GM21423 (cell line): ENCODE data around the gene SAAL1.

Experiments
- ATAC-seq: cut with Tn5 transposase; IDR thresholded peaks from one replicate; pipeline ENCODE4 v1.9.1; 2021; ENCODE audit warnings: mild to moderate bottlenecking, moderate library complexity; ENCODE audit not compliant: unreplicated experiment

Gene SAAL1

GRCh38 chr11:18088366-18088765, 17.5 kb downstream of the SAAL1 start:
- ATAC-seq: no peak

GRCh38 chr11:18081551-18081950, 24.3 kb downstream of the SAAL1 start:
- ATAC-seq: no peak

- ATAC-seq: no peak
Observed at GRCh38 chr11:18080451-18080850, 25.4 kb downstream of the SAAL1 start.

- ATAC-seq: no peak
Observed at GRCh38 chr11:18078909-18079308, 27.0 kb downstream of the SAAL1 start.

GRCh38 chr11:18075444-18075843, 30.4 kb downstream of the SAAL1 start:
- ATAC-seq: no peak

GRCh38 chr11:18071098-18071705, 34.7 kb downstream of the SAAL1 start:
- ATAC-seq: no peak

- no peak for ATAC-seq
Observed at GRCh38 chr11:18067372-18067771, 38.5 kb downstream of the SAAL1 start.

- ATAC-seq: no peak
Observed at GRCh38 chr11:18066626-18067025, 39.3 kb downstream of the SAAL1 start.

- ATAC-seq: no peak
Observed at GRCh38 chr11:18065572-18065971, 40.3 kb downstream of the SAAL1 start.

- ATAC-seq: no peak
Observed at GRCh38 chr11:18064450-18065054, 41.3 kb downstream of the SAAL1 start.

GRCh38 chr11:18063862-18064434, 41.9 kb downstream of the SAAL1 start:
- ATAC-seq: no peak

- no peak for ATAC-seq
Observed at GRCh38 chr11:18063125-18063524, 42.8 kb downstream of the SAAL1 start.

- no peak for ATAC-seq
Observed at GRCh38 chr11:18061351-18061750, 44.5 kb downstream of the SAAL1 start.

- no peak for ATAC-seq
Observed at GRCh38 chr11:18056561-18057181, 49.2 kb downstream of the SAAL1 start.

GRCh38 chr11:18054511-18055103, 51.3 kb downstream of the SAAL1 start:
- ATAC-seq: no peak

GRCh38 chr11:18050848-18051247, 55.0 kb downstream of the SAAL1 start:
- ATAC-seq: no peak

- ATAC-seq: no peak
Observed at GRCh38 chr11:18046116-18046777, 59.6 kb downstream of the SAAL1 start, which contains the start of gene TPH1. Gene TPH1, minus strand, starts transcription at chr11:18046269. Its CDS starts 5,507 bp downstream, at chr11:18040762.

GRCh38 chr11:18036456-18036855, 69.4 kb downstream of the SAAL1 start:
- no peak for ATAC-seq
